ENCODE data around the gene CAPN14.

The CAPN14 gene

DNA sequence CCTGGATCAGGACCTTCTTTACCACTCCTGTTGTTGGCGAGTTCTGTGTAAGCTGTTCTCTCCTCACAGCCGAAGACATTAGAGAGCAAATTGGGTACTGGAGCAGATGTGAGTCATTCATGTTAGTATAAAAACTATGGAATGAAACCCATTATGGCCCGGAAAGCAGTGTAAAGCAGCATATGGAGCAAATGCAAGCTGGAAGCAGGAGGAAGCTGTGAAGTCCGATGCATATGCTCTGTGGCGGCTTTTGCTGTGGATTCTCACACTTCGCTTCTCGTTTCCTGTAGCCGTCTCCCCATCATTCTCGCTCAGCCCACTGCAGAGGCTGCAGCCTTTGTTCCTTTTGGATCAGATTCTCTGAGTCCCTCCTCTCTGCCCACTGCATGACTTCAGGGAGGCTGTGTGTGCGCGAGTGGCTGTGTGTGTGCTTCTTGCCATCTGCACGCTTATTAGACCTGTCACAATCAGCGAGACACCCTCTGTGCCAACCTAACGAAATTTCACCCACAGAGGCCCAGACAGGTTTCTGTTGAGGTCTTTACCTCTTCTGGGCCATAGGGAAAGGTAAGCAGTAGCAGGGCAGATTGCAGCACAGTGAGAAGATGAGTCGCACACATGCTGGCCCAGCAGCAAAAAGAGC is 75.8 kb downstream of the CAPN14 start:
- DNase-seq (ENCODE audit: low read depth in 1 of 2, low spot score in 1 of 2): no peak

DNA sequence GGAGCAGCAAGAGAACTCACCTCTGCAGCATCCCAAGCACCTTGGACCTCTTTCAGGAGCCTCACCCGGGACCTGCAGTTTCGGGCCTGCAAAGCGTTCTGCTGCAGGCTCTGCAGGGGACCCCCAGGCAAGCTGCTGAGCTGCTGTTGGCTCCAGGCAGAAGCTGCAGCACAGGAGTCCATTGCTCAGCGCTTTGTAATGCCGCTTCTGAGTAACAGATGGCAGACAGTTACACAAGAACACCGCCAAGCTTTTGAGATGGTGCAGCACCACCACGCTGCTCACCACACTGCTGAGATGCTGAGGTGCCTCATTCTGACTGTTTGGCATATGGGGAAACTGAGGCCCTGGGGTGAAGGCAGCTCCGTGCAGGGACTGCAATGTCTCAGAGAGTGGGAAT is 77.2 kb downstream of the CAPN14 start:
- no peak for DNase-seq (ENCODE audit: low read depth in 1 of 2, low spot score in 1 of 2)

DNA sequence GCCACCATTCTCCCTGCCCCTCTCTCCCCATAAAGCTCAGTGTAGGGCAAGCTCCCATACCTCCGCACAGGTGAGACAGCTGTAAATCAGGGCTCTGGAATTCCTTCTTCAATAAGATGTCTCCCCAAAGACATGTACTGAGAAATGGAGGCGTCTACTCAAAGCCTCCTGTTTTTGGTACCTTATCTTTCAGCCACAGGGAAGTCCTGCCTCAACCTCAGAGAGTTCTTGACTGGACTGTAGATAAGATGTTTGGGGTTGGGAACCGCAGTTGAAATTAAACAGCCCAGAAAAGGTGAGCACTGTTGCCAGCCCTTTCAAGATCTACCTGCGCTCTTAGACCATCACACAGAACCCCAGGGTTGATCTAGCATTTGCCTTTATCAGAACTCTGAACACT is 77.6 kb downstream of the CAPN14 start:
- DNase-seq (ENCODE audit: low read depth in 1 of 2, low spot score in 1 of 2): no peak

DNA sequence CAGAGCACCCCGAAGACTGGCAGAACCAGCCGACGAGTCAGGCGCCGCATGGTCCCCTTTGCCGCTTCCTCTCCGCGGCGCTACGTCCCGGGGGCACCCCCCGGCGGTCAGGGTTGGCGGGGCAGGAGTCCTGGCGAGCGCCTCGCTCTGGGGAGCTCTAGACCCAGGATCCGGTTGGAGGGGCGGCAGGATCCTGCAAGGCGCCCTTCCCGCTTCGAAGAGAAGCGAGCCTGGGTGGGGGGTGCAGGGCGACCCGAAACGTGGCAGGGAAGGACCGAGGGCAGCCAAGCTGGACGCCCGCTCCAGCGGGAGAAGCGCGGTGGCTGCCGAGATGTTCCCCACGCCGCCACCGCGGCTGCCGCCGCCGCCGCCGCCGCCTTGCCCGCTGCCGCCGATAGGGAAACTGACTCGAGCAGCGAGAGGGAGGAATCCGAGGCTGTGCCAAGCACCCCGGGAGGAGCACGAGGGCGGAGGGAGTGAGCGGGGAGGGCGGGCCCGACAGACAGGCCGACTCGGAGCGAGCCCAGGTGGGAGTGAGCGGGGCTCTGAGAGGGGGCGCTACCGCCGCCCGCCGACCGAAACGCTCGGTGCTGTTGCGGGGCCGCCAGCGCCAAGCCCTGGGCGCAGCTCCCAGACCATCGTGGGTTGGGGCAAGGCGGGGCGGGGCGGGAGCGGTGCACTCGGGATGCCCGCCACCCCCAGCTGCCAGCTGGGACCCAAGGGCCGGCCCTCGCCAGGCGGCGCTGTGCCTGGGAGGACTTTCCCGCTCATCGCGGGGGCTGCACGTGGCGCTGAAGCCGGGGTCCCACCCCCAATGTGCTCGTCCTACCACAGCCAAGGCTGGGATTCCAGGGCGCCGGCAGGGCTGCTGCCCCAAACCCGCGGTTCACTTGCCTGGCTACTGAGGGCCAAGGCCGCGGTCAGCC is 79.0 kb downstream of the CAPN14 start, which contains the start of gene GALNT14:
GALNT14 (minus strand) TSS at position 404 of the 926 bp plus-strand sequence; CDS start at position 50, 354 bp downstream.
- DNase-seq (ENCODE audit: low read depth in 1 of 2, low spot score in 1 of 2): peak in 1 of 2 donors; percentile 23

DNA sequence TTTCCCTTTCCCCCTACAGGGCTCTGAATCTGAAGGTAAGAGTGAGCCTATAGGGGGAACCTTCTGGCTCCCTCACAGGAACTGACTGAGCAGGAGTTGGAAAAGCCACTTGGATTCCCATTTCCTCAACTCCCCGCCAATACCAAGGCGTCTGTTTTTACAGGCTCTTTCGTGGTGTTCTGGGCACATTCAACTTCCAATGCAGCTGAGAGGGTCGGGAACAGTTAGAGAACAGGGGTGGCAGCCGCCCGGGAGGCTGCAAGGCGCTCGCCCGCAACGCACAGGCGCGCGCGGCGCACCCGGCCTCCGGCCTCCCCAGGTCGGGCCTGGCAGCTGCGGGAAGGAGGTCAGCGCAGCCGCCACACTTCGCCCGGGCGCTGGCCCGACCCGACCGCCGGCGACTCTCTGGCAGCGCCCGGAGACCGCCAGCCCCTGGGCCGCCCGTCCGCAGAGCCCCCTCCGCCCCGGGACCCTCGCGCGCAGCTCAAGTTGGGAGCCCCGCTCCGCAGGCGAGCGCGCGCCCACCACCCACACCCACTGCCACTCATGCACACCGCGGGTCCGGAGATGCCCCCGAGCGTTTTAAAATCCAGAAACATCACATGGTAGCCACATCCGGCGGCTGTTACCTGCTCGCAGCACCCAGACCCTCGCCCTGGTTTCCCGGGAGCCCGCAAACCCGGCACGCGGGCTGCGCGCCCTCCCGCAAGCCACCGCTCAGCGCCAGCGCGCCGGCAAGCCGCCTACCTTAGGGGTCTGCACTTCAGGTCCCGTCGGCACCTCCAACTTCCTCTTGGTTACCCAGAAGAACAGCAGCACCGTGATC is 79.9 kb downstream of the CAPN14 start:
- no peak for DNase-seq (ENCODE audit: low read depth in 1 of 2, low spot score in 1 of 2)

DNA sequence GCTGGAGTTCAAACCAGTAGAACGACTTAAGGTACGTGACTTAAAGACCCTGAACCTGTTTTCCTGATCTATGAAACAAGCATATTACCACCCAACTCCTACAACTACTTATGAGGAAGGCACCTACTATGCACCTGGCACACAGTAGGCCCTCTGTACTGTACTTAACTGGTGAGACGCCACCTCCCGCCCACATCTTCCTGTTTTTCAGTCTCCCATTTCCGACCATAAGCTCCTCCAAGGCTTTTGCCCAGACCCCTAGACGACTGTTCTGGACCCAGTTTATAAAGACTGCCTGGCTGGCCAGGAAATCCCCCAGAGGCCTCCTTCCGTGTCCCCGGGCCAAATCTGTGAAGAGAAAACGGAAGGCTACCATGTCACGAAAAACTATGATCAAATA is 80.6 kb downstream of the CAPN14 start:
- DNase-seq (ENCODE audit: low read depth in 1 of 2, low spot score in 1 of 2): no peak

DNA sequence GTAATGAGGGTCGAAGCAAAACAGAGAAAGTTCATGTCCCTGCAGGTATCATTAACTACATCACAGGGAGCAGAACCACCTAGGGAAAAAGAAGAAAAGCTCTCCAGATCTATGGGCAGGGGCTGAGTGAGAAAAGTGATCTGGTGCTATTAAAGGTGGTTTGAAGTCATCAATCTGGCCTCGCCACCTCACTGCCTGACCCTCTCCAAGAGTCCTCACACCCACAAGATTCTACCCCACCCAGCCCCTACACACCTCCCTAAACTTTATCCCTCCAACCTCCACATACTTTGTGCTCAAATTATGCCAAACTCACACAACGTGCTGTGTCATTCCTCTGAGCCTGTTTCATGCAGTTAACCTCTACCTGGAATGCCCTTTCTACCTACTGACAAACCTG is 81.3 kb downstream of the CAPN14 start:
- DNase-seq (ENCODE audit: low read depth in 1 of 2, low spot score in 1 of 2): no peak

DNA sequence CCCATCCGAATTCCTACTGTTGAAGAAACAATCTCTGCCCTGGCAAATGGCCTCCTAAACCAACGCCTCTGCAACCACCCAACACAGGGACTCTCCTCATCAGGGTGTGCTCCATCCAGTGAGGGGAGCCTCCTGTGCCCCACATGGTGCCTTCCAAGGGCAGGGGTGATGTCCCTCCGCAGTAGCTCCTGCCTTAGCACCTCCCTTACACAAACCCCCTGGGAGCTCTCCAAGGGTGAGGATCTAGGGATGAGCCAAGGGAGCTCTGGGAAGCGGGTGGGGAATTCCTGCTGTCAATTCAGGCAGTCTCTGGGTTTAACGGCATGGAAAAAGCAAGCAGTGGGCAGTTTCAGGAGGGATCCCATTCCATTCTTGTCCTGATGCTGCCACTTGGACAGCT is 82.8 kb downstream of the CAPN14 start:
- no peak for DNase-seq (ENCODE audit: low read depth in 1 of 2, low spot score in 1 of 2)

DNA sequence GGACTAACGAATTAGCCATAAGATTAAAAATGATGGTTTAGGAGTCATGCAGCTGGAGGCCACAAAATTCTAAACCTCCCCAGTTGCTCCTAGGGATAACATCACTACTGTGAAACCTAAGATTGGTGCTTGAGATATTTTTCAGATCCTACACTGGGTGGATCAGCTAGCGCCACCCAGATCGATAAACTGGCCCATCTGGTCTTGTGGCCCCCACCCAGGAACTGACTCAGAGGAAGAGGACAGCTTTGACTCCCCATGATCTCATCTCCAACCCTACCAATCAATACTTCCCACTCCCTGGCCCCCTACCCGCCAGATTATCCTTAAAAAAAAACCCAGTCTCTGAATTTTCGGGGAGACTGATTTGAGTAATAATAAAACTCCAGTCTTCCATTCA is 84.5 kb downstream of the CAPN14 start:
- DNase-seq (ENCODE audit: low read depth in 1 of 2, low spot score in 1 of 2): no peak

DNA sequence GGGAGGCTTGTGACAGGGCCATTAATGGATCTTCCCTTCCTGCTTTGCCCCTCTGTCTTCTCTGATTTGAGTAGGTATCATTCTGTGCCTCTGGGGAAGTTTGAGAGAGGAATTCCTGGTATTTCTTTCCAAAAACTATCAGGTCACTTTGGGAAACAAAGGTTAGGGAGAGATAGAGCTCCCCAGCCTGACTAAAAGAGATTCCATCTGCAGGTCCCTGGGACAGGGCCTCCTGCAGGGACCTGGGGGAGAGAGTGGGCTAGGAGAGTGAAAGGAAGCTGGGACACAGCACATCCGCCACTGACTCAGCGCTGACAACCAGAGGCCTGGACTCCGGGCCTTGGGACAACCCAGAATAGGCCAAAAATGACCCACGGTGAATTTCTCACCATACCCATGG is 85.4 kb downstream of the CAPN14 start:
- DNase-seq (ENCODE audit: low read depth in 1 of 2, low spot score in 1 of 2): no peak

DNA sequence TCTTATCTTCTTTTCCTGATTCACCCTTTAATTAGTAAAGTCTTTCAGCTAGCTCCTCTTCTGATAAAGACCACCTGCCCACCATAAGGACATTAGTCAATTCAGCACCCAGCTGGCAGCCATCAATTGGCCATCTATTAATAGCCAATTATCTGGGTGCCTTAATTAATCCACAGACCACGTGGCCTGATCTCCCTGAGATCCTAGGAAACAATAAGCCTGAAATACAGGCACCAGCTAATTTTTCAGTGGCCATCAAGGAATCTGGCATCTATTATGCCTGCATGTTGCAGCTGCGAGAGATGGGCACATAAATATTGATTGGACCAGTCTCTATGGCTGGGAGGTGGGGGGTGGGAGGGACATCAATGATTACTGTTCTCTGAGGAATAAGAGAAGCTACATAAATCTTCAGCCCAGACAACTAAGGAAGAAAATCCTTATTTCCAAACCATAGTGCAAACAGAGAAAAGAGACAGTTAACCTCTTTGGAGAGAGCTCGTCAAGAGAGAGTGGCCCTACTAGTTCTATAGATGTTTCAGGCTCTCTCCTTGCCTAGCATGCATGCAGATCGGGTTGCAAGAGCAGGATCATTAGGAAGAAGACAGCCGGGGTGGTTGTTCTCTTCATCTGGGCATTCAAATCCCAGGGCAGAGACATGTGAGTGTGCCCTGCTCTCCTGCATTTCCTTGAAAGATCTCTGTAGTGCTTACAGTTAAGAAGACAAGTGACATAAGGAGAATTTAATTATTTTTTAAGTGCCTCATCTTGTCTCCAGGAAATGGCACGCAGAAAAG is 87.7 kb downstream of the CAPN14 start:
- no peak for DNase-seq (ENCODE audit: low read depth in 1 of 2, low spot score in 1 of 2)

DNA sequence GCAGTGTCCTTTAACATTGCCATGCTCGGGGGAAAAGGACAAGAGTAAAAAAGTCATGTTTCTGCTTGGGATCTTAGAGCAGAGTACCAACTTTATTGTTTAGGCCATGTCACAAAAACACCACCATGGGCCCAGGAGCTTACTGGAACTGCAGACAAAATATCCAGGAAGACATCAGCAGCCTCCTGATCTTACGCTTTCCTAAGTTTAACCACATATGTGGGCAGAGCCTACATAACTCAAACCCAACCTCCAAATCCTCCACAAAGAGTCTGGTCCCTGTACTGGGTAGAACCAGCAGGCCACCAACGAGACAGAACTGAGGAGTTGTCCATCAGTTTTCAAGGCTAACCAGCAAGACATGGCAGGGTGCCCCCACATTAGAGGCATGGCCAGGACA is 89.4 kb downstream of the CAPN14 start:
- DNase-seq (ENCODE audit: low read depth in 1 of 2, low spot score in 1 of 2): no peak

DNA sequence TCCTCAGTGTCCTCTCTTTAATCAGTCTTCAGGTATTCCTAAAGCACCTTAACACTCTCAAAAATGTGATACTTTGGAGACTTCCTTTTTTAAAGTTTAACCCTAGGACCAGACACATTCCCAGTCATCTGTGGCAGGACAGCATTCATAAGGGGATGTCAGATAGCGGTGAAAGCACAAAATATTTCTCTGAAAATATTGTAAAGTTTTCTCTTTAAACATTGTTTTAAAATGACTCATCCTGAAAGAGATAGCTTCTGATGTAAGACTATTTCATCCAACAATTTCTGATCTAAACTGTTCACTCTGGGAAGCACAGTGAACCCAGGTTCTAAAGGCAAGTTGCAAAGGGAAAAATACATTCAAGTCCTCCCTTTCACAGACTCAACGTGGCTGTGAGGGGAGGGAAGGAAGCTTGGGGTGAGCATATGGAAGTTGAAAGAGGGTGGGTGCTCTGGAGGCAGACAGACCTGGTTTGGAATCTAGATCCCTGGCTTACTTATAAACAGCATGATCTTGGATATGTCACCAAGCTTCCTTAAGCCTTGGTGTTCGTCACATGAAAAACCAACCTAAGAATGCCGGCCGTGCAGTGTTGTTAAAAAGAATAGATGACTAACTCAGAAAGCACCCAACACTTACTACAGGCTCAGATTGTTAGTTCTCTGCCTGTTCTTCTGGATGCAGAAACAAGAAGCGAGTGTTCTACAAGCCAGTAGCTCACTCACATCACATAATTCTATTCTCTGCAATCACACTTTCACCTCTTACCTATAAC is 91.2 kb downstream of the CAPN14 start:
- no peak for DNase-seq (ENCODE audit: low read depth in 1 of 2, low spot score in 1 of 2)

DNA sequence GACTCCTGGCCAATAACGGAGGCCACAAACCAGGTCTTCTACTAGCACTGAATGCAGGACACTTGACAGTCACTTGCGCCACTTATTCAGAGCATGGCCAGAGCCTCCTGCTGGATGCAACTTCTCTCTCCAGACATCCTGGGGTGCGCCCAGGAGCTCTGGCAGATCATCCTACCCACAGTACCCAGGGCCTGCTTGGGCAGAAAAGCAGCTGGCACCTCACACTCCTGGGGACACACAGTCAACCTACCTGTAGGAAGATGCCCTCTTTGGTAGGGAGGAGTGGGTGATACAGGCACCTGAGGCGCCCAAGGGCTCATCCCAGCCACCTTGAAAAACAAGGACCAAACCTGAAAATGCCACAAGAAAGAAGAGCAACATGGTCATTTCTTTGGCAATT is 92.4 kb downstream of the CAPN14 start:
- DNase-seq (ENCODE audit: low read depth in 1 of 2, low spot score in 1 of 2): no peak
